ENCODE measurements around the gene GALNT10. TPM values are rescaled to one million over a fixed set of nuclear protein-coding genes. Genes with fewer than 3 reads are reported as not detected.

GALNT10 gene
- total RNA-seq, 1 donor from 2014 or later, result 11.5 TPM

DNA sequence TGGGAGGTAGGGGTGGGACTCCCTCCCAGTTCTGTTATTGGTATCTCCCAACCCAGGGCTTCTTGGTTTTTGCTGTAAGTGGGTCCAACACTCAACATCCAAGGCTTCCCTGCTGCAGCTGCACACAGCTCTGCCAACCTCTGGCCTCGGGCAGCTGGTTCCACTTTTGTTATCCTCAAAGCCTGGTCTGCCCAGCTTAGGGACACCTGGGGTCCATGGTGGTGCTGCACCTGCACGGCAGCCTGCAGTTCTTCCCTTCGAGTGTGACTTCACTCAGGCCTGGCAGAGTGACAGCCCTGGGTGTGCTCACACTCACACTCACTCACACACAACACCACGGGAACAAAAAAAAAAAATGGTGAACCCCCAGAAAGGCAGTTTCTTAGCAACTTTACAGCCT is 239.9 kb downstream of the GALNT10 start:
- Histone ChIP-seq H3K9me3 (replicated peaks) (no peaks in the 10 kb centered on the region), H3K27ac (replicated peaks) (no peak overlapping the region), H3K4me3 (no peak overlapping the region), H3K36me3 (peaks cover 5% of the 10 kb centered on the region), H3K4me1 (no peaks in the 10 kb centered on the region), H3K27me3 (ENCODE audit: low read depth) (no peaks in the 10 kb centered on the region)
- DNase-seq, result no peak
- TF ChIP-seq, protein P1, sequence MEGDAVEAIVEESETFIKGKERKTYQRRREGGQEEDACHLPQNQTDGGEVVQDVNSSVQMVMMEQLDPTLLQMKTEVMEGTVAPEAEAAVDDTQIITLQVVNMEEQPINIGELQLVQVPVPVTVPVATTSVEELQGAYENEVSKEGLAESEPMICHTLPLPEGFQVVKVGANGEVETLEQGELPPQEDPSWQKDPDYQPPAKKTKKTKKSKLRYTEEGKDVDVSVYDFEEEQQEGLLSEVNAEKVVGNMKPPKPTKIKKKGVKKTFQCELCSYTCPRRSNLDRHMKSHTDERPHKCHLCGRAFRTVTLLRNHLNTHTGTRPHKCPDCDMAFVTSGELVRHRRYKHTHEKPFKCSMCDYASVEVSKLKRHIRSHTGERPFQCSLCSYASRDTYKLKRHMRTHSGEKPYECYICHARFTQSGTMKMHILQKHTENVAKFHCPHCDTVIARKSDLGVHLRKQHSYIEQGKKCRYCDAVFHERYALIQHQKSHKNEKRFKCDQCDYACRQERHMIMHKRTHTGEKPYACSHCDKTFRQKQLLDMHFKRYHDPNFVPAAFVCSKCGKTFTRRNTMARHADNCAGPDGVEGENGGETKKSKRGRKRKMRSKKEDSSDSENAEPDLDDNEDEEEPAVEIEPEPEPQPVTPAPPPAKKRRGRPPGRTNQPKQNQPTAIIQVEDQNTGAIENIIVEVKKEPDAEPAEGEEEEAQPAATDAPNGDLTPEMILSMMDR (IDR thresholded peaks at IDR 0.05; ENCODE audit: borderline replicate concordance), result no peak
- intact Hi-C loops (cut with micrococcal nuclease), result no loop called here

- H3K36me3 ChIP-seq, result peaks cover 10% of the 10 kb centered on the region
- no peak overlapping the region for H3K27ac ChIP-seq (replicated peaks)
- DNase-seq, result no peak
- TF ChIP-seq, protein P1 (IDR thresholded peaks at IDR 0.05; ENCODE audit: borderline replicate concordance), result no peak
- no peak overlapping the region for H3K4me3 ChIP-seq
- H3K4me1 ChIP-seq, result no peaks in the 10 kb centered on the region
- H3K27me3 ChIP-seq (ENCODE audit: low read depth), result no peaks in the 10 kb centered on the region
- intact Hi-C loops (cut with micrococcal nuclease), result no loop called here
- H3K9me3 ChIP-seq (replicated peaks), result no peaks in the 10 kb centered on the region
Measured at GRCh38 chr5:154430961-154431630, 240.6 kb downstream of the GALNT10 start.

- Histone ChIP-seq H3K9me3 (replicated peaks) (no peaks in the 10 kb centered on the region), H3K27ac (replicated peaks) (no peak overlapping the region), H3K4me1 (no peaks in the 10 kb centered on the region), H3K4me3 (no peak overlapping the region), H3K36me3 (peaks cover 47% of the 10 kb centered on the region), H3K27me3 (ENCODE audit: low read depth) (no peaks in the 10 kb centered on the region)
- intact Hi-C loops (cut with micrococcal nuclease), result no loop called here
- TF ChIP-seq, protein P1 (IDR thresholded peaks at IDR 0.05; ENCODE audit: borderline replicate concordance), result no peak
- DNase-seq, result no peak
Measured at GRCh38 chr5:154435226-154435625, 244.7 kb downstream of the GALNT10 start.

GRCh38 chr5:154437281-154437965 is 246.9 kb downstream of the GALNT10 start:
- intact Hi-C loops (cut with micrococcal nuclease), result no loop called here
- no peak overlapping the region for H3K4me3 ChIP-seq
- no peaks in the 10 kb centered on the region for H3K9me3 ChIP-seq (replicated peaks)
- H3K4me1 ChIP-seq, result peaks cover 4% of the 10 kb centered on the region
- TF ChIP-seq, protein P1 (IDR thresholded peaks at IDR 0.05; ENCODE audit: borderline replicate concordance), result no peak
- H3K27me3 ChIP-seq (ENCODE audit: low read depth), result no peaks in the 10 kb centered on the region
- peaks cover 62% of the 10 kb centered on the region for H3K36me3 ChIP-seq
- H3K27ac ChIP-seq (replicated peaks), result no peak overlapping the region
- no peak for DNase-seq

- intact Hi-C loops (cut with micrococcal nuclease), result no loop called here
- Histone ChIP-seq H3K27ac (replicated peaks) (no peak overlapping the region), H3K9me3 (replicated peaks) (no peaks in the 10 kb centered on the region), H3K4me3 (no peak overlapping the region), H3K36me3 (peaks cover 64% of the 10 kb centered on the region), H3K4me1 (peaks cover 23% of the 10 kb centered on the region), H3K27me3 (ENCODE audit: low read depth) (no peaks in the 10 kb centered on the region)
- TF ChIP-seq, protein P1 (IDR thresholded peaks at IDR 0.05; ENCODE audit: borderline replicate concordance), result no peak
- DNase-seq, result no peak
Measured at GRCh38 chr5:154440540-154440939, 250.0 kb downstream of the GALNT10 start.

Measured in left ventricle myocardium inferior (tissue), 1 donor.